Panc1 (cell line): ENCODE results near the gene CCDC194. TPM values are rescaled to one million over a fixed set of nuclear protein-coding genes. Genes with fewer than 3 reads are reported as not detected.

Experiments used
- ATAC-seq: fragments of 200-7000 bp; cut with Tn5 transposase; 2 replicates; pipeline ENCODE4 v1.9.1; 2020; ENCODE audit warnings: mild to moderate bottlenecking, moderate library complexity
- BruUV-seq: library from RNA; stranded (reverse); fragments of 400-500 nt; replicated peaks from 2 replicates; lab custom pipeline; 2021; lab: Mats Ljungman, UMichigan
- CTCF ChIA-PET: fragments of 300-600 bp; sonication (Branson Sonifier 250); formaldehyde crosslinking; loops from one replicate; lab custom pipeline; 2022; ENCODE audit warnings: antibody characterized with exemption; lab: Charles Lee
- POLR2A ChIA-PET: fragments of 300-600 bp; sonication (Branson Sonifier 250); formaldehyde crosslinking; loops from one replicate; lab custom pipeline; 2022; ENCODE audit warnings: antibody characterized with exemption; lab: Charles Lee
- DNase-seq: peaks from one replicate; pipeline ENCODE4 v3.0.0-alpha.2; 2010; ENCODE audit warnings: low read depth, low spot score
- H3K27ac ChIP-seq: 2 replicates; pipeline ENCODE4 v1.5.1; 2011; ENCODE audit warnings: mild to moderate bottlenecking, low read length, inconsistent platforms
- H3K27me3 ChIP-seq: fragments of 200-500 bp; sonication (Bioruptor generic); 2 replicates; pipeline ENCODE4 v1.6.0; 2014; ENCODE audit warnings: low read length, inconsistent platforms; ENCODE audit not compliant: control insufficient read depth, insufficient read depth
- H3K36me3 ChIP-seq: fragments of 200-500 bp; sonication (Bioruptor generic); 2 replicates; pipeline ENCODE4 v1.5.1; 2014; ENCODE audit warnings: inconsistent platforms, mild to moderate bottlenecking, low read length, moderate library complexity; ENCODE audit not compliant: control insufficient read depth, insufficient read depth
- H3K4me1 ChIP-seq: 2 replicates; pipeline ENCODE4 v1.5.1; 2011; ENCODE audit warnings: inconsistent platforms, mild to moderate bottlenecking, low read length, moderate library complexity; ENCODE audit not compliant: control insufficient read depth, insufficient read depth
- H3K4me3 ChIP-seq, 2 experiments: 2 replicates each; pipeline ENCODE4 v1.5.1; 2011 to 2012; ENCODE audit warnings: low read depth in 2 of 2, low read length in 2 of 2, mild to moderate bottlenecking in 2 of 2, inconsistent platforms in 1 of 2, moderate library complexity in 1 of 2
- H3K9me3 ChIP-seq: fragments of 200-500 bp; sonication (Bioruptor generic); 2 replicates; pipeline ENCODE4 v1.5.1; 2014; ENCODE audit warnings: low read depth, mild to moderate bottlenecking, inconsistent platforms, low read length, moderate library complexity; ENCODE audit not compliant: control insufficient read depth, insufficient read depth
- POLR2AphosphoS5 ChIP-seq: IDR thresholded peaks from 2 replicates; pipeline ENCODE4 v1.6.1; 2012; ENCODE audit warnings: mild to moderate bottlenecking, low read depth, low read length, moderate library complexity
- SIN3A ChIP-seq: IDR thresholded peaks from 2 replicates; pipeline ENCODE4 v1.6.1; 2012; ENCODE audit warnings: low read depth, mild to moderate bottlenecking, low read length, moderate library complexity, borderline replicate concordance; ENCODE audit not compliant: insufficient read depth
- TCF7L2 ChIP-seq: IDR thresholded peaks from 2 replicates; pipeline ENCODE4 v1.6.1; 2011; ENCODE audit warnings: mild to moderate bottlenecking, low read depth, low read length, inconsistent platforms
- in situ Hi-C: cut with HindIII; loops from 2 replicates; pipeline ENCODE4 v1.10.0; 2016; ENCODE audit warnings: low sequenced_read_pairs, low pct_unique_long_range_greater_than_20kb
- intact Hi-C: fragments of 100-400 bp; cut with micrococcal nuclease; formaldehyde crosslinking; loops from one replicate; pipeline ENCODE4 v1.10.0; 2022; ENCODE audit not compliant: unreplicated experiment
- total RNA-seq: library from RNA; stranded (reverse); gene quantifications from one replicate; pipeline ENCODE4 v1.2.1, GENCODE V29; 2021; ENCODE audit not compliant: unreplicated experiment
- TF ChIP-seq, protein P1 (sequence below), 2 experiments: IDR thresholded peaks; 2 replicates each; pipeline ENCODE4 v1.6.1; 2011 to 2012; ENCODE audit warnings: low read depth in 2 of 2, control low read depth in 1 of 2, low read length in 1 of 2, mild to moderate bottlenecking in 1 of 2, moderate library complexity in 1 of 2; ENCODE audit not compliant: insufficient read depth in 1 of 2
- TF ChIP-seq, protein P2 (sequence below): fragments of 450-650 bp; IDR thresholded peaks from 2 replicates; pipeline ENCODE4 v1.5.1; 2017; ENCODE audit warnings: mild to moderate bottlenecking

CCDC194 gene
- total RNA-seq, 1 experiment from 2014 or later: 0.51 TPM

DNA sequence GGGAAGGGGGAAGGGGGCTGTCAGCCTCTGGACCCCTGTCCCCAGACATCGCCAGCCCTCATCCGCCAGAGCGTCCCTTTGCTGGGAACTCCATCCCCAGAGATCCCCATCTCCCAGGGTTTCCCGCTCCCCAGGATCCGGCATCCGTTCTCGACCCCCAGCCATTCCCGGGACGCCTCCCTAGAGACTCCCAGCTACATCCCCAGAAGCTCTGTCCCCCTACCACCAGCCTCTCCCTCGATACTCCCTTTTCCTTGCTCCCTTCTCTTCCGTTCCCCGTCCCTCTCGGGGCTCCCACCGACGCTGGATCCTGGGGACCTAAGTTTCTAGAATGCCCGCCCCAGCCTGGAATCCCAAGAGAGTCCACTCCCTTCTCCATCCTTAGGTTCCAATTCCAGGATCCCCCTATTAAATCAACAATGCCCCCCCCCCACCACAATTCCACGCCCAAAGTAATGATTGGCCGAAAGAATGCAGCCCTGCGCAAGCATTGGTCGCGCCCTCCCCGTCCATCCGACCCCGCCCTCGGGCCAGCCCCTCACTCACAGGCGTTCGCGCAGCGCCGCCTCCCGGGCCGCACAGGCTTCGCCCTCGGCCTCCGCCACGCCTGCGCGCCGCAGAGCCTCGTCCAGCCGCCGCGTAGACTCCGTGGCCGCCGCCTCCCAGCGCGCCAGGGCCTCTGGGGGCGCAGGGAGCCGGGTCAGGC is 3.2 kb downstream of the CCDC194 start:
- ChIA-PET POLR2A (no interaction called here), CTCF (interaction anchor here (0.6 to 2.1 kb wide), 3 partner anchors 40 to 98 kb away, joined by 3 to 10 read pairs (median 3); no protein-coding TSS in a partner anchor)
- BruUV-seq: no TSS peak
- Histone ChIP-seq H3K4me3 (peak overlapping the region; percentile 63 to 75), H3K27me3 (no peaks in the 10 kb centered on the region), H3K9me3 (no peaks in the 10 kb centered on the region; the same call in 1 of the 2 replicates), H3K4me1 (peaks cover 5% of the 10 kb centered on the region), H3K36me3 (no peaks in the 10 kb centered on the region), H3K27ac (no peak overlapping the region)
- TF ChIP-seq, protein P1, sequence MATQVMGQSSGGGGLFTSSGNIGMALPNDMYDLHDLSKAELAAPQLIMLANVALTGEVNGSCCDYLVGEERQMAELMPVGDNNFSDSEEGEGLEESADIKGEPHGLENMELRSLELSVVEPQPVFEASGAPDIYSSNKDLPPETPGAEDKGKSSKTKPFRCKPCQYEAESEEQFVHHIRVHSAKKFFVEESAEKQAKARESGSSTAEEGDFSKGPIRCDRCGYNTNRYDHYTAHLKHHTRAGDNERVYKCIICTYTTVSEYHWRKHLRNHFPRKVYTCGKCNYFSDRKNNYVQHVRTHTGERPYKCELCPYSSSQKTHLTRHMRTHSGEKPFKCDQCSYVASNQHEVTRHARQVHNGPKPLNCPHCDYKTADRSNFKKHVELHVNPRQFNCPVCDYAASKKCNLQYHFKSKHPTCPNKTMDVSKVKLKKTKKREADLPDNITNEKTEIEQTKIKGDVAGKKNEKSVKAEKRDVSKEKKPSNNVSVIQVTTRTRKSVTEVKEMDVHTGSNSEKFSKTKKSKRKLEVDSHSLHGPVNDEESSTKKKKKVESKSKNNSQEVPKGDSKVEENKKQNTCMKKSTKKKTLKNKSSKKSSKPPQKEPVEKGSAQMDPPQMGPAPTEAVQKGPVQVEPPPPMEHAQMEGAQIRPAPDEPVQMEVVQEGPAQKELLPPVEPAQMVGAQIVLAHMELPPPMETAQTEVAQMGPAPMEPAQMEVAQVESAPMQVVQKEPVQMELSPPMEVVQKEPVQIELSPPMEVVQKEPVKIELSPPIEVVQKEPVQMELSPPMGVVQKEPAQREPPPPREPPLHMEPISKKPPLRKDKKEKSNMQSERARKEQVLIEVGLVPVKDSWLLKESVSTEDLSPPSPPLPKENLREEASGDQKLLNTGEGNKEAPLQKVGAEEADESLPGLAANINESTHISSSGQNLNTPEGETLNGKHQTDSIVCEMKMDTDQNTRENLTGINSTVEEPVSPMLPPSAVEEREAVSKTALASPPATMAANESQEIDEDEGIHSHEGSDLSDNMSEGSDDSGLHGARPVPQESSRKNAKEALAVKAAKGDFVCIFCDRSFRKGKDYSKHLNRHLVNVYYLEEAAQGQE (IDR thresholded peaks at IDR 0.05; ENCODE audit: insufficient read depth in 1 of 2, low read depth in 2 of 2, low read length in 1 of 2): no peak
- TF ChIP-seq, protein P2, sequence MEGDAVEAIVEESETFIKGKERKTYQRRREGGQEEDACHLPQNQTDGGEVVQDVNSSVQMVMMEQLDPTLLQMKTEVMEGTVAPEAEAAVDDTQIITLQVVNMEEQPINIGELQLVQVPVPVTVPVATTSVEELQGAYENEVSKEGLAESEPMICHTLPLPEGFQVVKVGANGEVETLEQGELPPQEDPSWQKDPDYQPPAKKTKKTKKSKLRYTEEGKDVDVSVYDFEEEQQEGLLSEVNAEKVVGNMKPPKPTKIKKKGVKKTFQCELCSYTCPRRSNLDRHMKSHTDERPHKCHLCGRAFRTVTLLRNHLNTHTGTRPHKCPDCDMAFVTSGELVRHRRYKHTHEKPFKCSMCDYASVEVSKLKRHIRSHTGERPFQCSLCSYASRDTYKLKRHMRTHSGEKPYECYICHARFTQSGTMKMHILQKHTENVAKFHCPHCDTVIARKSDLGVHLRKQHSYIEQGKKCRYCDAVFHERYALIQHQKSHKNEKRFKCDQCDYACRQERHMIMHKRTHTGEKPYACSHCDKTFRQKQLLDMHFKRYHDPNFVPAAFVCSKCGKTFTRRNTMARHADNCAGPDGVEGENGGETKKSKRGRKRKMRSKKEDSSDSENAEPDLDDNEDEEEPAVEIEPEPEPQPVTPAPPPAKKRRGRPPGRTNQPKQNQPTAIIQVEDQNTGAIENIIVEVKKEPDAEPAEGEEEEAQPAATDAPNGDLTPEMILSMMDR: peak; percentile 86
- no peak for TF ChIP-seq POLR2AphosphoS5
- in situ Hi-C loops: no loop called here
- ATAC-seq: peak; percentile 99
- DNase-seq: no peak
- intact Hi-C loops: loop anchor here (10.0 kb wide), 1 partner anchor 74 kb away; the partner anchor contains the start of gene NXNL1

DNA sequence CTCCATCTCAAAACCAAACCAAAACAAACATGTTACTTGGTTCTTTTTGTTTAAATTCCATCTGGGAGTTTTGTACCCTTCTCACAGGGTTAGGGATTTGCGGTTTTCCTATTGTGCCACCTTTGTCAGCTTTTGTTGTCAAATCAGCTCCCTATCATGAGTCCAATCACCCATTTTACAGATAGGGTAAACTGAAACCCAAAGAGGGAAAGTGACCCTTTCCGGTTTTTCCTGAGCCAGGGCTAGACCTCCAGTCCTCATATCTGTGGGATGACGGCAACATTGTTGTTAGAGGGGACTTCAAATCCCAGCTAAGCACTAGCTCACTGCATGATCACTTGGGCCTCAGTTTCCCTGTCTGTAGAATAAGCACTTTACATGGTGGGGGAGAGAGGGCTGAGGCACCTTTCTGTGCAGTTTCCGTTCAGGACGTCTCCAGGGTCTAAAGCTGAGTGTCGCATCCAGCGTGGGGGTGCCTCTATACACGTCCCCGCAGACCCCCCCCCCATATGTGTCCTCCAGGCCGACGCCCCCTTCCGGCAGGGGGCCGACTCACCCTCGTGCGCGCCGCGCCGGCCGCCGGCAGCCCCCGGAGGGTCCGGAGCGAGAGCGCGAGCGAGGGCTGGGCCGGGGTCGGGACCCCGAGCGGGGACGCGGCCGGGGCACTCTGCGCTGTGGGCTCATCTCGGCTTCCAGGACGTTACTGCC is 3.9 kb downstream of the CCDC194 start:
- Histone ChIP-seq H3K36me3 (no peaks in the 10 kb centered on the region), H3K4me3 (peak overlapping the region; percentile 63 to 75), H3K4me1 (peaks cover 5% of the 10 kb centered on the region), H3K27me3 (no peaks in the 10 kb centered on the region), H3K9me3 (no peaks in the 10 kb centered on the region; the same call in 1 of the 2 replicates), H3K27ac (no peak overlapping the region)
- no peak for DNase-seq
- POLR2A ChIA-PET: no interaction called here
- BruUV-seq: no TSS peak
- no peak for ATAC-seq
- TF ChIP-seq, protein P2: no peak
- TF ChIP-seq POLR2AphosphoS5 (no peak), TCF7L2 (no peak), SIN3A (no peak)
- TF ChIP-seq, protein P1 (IDR thresholded peaks at IDR 0.05; ENCODE audit: insufficient read depth in 1 of 2, low read depth in 2 of 2, low read length in 1 of 2): no peak
- in situ Hi-C loops: no loop called here
- CTCF ChIA-PET: interaction anchor here (0.7 to 2.1 kb wide), 2 partner anchors 52 to 97 kb away, joined by 5 to 10 read pairs; no protein-coding TSS in a partner anchor
- intact Hi-C loops: loop anchor here (10.0 kb wide), 1 partner anchor 75 kb away; the partner anchor contains the start of gene NXNL1
